Right atrium auricular region (tissue), 2 donors: ENCODE measurements around the gene LCLAT1. TPM values are rescaled to one million over a fixed set of nuclear protein-coding genes. Genes with fewer than 3 reads are reported as not detected.

ENCODE experiments used
- DNase-seq: peaks from one replicate; pipeline ENCODE4 v3.0.0-alpha.2; 2019; ENCODE audit warnings: low spot score
- H3K27ac ChIP-seq, 2 donors: fragments of 200-600 bp; sonication (generic); 1 replicate in 1 of 2; 2 replicates in 1 of 2; pipeline ENCODE4 v1.5.1; 2016 to 2019
- H3K27me3 ChIP-seq, 2 donors: fragments of 200-600 bp; sonication (generic); one replicate each; pipeline versions ENCODE4 v1.5.1 to v1.6.0; 2017 to 2019
- H3K36me3 ChIP-seq: fragments of 200-600 bp; sonication (generic); one replicate; pipeline ENCODE4 v1.5.1; 2016
- H3K4me1 ChIP-seq, 2 donors: fragments of 200-600 bp; sonication (generic); one replicate each; pipeline versions ENCODE4 v1.5.1 to v1.6.0; 2017 to 2019
- H3K4me3 ChIP-seq, 2 donors: fragments of 200-600 bp; sonication (generic); 1 replicate in 1 of 2; 2 replicates in 1 of 2; pipeline ENCODE4 v1.5.1; 2017 to 2019; ENCODE audit warnings: mild to moderate bottlenecking in 1 of 2, moderate library complexity in 1 of 2
- H3K9me3 ChIP-seq, 2 donors: fragments of 200-600 bp; sonication (generic); one replicate each; pipeline ENCODE4 v1.5.1; 2019
- CTCF ChIP-seq, 2 donors: fragments of 200-600 bp; sonication (generic); IDR thresholded peaks; one replicate each; pipeline ENCODE4 v1.5.1; 2019; ENCODE audit warnings: antibody characterized with exemption in 2 of 2
- total RNA-seq, 2 donors: library from RNA; depleted of rRNA; stranded (reverse); fragments of >200 nt; gene quantifications; one replicate each; pipeline ENCODE4 v1.1.0, GENCODE V29; 2016

The LCLAT1 gene
- total RNA-seq, 2 donors from 2014 or later, result 13.2 to 14.3 TPM

GRCh38 chr2:30626397-30626796 lies 179.4 kb downstream of the LCLAT1 start:
- Histone ChIP-seq H3K4me1 (no peaks in the 10 kb centered on the region), H3K36me3 (no peaks in the 10 kb centered on the region), H3K4me3 (no peak overlapping the region), H3K9me3 (no peaks in the 10 kb centered on the region), H3K27me3 (no peaks in the 10 kb centered on the region), H3K27ac (no peak overlapping the region)
- TF ChIP-seq CTCF (IDR thresholded peaks at IDR 0.05), result no peak
- DNase-seq, result no peak

- no peak for TF ChIP-seq CTCF (IDR thresholded peaks at IDR 0.05)
- Histone ChIP-seq H3K4me3 (no peak overlapping the region), H3K36me3 (no peaks in the 10 kb centered on the region)
Measured at GRCh38 chr2:30627151-30627550, 180.1 kb downstream of the LCLAT1 start.

GRCh38 chr2:30628341-30628740 lies 181.3 kb downstream of the LCLAT1 start:
- no peaks in the 10 kb centered on the region for H3K4me1 ChIP-seq
- no peak overlapping the region for H3K4me3 ChIP-seq
- H3K9me3 ChIP-seq, result no peaks in the 10 kb centered on the region
- no peak for TF ChIP-seq CTCF (IDR thresholded peaks at IDR 0.05)
- no peaks in the 10 kb centered on the region for H3K27me3 ChIP-seq
- H3K27ac ChIP-seq, result no peak overlapping the region
- no peaks in the 10 kb centered on the region for H3K36me3 ChIP-seq
- no peak for DNase-seq

More at GRCh38 chr2:30627151-30627550, 180.1 kb downstream of the LCLAT1 start:
- no peaks in the 10 kb centered on the region for H3K4me1 ChIP-seq
- no peaks in the 10 kb centered on the region for H3K9me3 ChIP-seq
- no peak for DNase-seq
- no peak overlapping the region for H3K27ac ChIP-seq
- H3K27me3 ChIP-seq, result no peaks in the 10 kb centered on the region

GRCh38 chr2:30629866-30630265 lies 182.8 kb downstream of the LCLAT1 start:
- no peak for DNase-seq
- Histone ChIP-seq H3K27ac (no peak overlapping the region), H3K4me1 (no peaks in the 10 kb centered on the region), H3K4me3 (no peak overlapping the region), H3K27me3 (no peaks in the 10 kb centered on the region), H3K36me3 (no peaks in the 10 kb centered on the region), H3K9me3 (no peaks in the 10 kb centered on the region)
- no peak for TF ChIP-seq CTCF (IDR thresholded peaks at IDR 0.05)

- H3K9me3 ChIP-seq, result no peaks in the 10 kb centered on the region
- no peak overlapping the region for H3K27ac ChIP-seq
- DNase-seq, result no peak
- H3K36me3 ChIP-seq, result no peaks in the 10 kb centered on the region
- H3K27me3 ChIP-seq, result no peaks in the 10 kb centered on the region
- no peaks in the 10 kb centered on the region for H3K4me1 ChIP-seq
- TF ChIP-seq CTCF (IDR thresholded peaks at IDR 0.05), result no peak
- H3K4me3 ChIP-seq, result no peak overlapping the region
Measured at GRCh38 chr2:30631051-30631671, 184.1 kb downstream of the LCLAT1 start.

- Histone ChIP-seq H3K9me3 (no peaks in the 10 kb centered on the region), H3K4me1 (no peaks in the 10 kb centered on the region), H3K4me3 (no peak overlapping the region), H3K27me3 (no peaks in the 10 kb centered on the region), H3K36me3 (no peaks in the 10 kb centered on the region), H3K27ac (no peak overlapping the region)
- DNase-seq, result no peak
- no peak for TF ChIP-seq CTCF (IDR thresholded peaks at IDR 0.05)
Measured at GRCh38 chr2:30633039-30633438, 186.0 kb downstream of the LCLAT1 start.
